GM21423 (cell line): Measurements from ENCODE around the gene PPP2R1B.
"Not testable (repeated sequence)": the region's sequence is repeated elsewhere in the genome, so short reads cannot be mapped to it uniquely, and the experiment has no call there.

Source experiments
- ATAC-seq: cut with Tn5 transposase; IDR thresholded peaks from one replicate; pipeline ENCODE4 v1.9.1; 2021; ENCODE audit warnings: mild to moderate bottlenecking, moderate library complexity; ENCODE audit not compliant: unreplicated experiment

The PPP2R1B gene

DNA sequence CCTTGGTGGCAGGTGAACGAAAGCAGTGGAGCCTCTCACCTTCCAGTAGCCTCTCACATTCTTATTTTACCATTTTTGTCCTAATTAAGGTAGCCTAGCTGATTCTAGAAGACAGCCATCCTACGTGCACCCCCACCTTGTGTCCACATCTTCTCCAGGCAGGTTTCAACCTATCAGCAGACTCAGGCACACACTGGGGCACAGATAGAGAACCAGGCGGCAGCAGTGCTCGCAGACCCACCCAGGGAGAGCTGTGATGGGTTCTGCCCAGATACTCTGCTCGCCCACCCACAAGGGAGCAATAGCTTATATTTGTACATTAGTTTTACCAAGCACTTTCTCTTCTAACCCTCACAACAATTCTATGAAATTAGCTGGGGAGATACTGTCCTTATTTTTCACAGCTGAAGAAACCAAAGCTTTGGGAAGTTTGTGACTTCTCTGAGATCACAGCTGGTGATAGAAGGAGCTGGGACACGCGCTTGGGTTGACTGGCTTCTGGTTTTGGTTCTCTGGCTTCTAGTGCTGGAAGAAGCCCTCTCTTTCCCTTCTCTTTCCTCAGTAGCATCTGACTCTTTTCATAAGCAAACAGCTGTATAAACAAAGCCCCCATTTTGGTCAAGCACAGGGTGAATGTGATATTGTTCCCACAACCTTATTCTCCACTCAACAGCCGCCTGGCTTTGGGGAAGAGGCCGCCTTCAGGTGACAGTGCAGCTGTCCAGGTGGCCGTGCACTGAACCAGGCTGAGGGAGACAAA, 36.9 kb downstream of the PPP2R1B start:
- ATAC-seq = no peak

DNA sequence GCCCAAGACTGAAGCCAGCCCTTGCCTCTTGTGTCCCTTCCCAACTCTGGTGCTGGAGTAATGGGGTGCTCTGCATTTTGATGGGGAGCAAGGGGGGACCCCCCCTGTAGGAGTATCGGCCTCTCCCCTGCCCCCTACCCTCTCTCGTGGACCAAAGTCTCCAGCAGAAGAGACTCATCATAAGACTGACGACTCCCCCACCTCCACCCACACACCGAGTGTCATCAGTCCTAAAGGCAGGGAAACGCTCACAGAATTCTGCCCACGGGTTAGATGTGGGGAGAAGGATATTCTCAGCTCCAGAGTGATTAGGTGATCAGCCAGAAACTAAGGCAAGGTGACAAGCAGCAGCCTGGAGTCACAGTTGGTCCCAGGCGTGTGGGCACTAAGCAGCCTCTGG, 38.8 kb downstream of the PPP2R1B start:
- no peak for ATAC-seq

DNA sequence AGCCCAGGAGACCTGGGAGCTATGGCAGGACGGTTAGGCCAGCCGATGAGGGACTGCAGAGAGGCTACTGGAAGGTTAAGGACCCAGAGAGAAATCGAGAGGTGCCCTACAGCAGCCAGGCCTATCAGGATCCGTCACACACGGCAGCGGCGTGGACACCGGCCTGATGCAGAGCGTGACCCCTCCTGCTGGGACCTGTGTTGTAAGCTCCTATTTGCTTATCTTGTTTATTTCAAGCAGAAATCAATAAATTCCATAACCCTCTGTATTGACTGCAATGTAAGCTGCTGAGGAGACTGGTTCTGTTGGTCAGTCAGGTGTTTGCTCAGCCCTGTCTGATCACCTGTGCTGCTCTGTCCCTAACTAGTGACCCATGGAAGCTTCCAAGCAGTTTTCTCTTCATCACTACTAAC, 39.9 kb downstream of the PPP2R1B start:
- ATAC-seq = no peak

DNA sequence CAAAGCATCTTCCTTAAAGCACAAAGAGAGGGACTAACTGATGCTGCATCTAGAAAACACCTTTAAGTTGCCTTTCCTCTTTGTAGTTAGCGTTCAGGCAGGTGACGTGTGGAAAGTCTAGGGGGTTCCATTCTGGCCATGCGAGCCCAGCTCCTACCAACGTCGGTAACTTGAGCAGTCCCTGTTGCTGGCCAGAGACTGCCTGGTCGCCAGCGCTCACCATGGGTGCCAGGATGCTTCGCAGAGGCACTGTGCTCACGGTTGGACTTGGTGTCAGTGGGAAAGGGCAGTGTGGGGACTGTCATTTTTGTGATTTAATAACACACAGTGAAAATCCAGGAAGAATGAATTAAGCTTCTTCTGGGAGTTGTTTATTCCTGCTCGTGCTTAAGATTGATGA, 40.6 kb downstream of the PPP2R1B start:
- ATAC-seq = no peak

DNA sequence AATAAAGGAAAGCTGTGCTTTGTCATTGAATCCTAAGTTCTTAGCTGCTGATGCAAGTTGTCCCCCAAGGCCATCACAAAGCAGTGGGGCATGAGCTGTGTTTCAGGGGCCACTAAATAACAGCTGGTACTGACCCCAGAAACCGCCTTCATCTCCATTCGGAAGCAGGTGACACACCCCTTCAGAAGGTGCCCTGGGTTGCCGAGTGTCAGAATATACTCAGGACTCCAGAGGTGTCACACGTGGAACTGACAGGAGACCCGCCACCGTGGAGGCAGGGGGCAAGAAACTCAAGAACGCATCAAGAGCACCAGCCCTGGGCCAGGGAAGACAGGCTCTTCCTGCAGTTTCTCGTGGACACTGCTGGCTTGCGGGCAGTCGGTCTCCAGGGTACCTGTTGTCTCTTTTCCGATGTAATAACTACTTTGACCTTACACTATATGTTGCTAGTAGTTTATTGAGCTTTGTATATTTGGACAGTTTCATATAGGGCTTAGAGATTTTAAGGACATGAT, 41.5 kb downstream of the PPP2R1B start:
- ATAC-seq = no peak

GRCh38 chr11:111723595-111723994, 42.6 kb downstream of the PPP2R1B start:
- no peak for ATAC-seq

- no peak for ATAC-seq
Observed at GRCh38 chr11:111722501-111722900, 43.7 kb downstream of the PPP2R1B start.

- ATAC-seq = no peak
Observed at GRCh38 chr11:111720801-111721494, 45.2 kb downstream of the PPP2R1B start.

DNA sequence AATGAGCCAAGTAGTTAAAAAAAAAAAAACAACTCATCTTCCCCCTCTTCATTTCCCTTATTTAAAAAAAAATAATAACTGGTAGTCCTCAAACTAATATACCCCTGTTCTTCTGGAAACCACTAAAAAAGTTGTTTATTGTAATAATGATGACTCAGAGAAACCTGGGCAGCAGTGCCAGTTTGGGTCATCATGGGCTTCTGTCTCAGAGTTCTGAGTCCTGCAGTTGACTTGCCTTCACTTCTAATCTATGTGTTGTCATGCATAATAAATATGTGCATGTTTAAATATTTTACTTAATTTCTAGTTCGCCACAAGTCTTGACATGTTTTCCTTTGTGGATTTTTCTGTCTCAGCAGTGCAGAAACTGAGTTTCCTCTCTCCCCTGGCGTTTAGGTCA, 46.8 kb downstream of the PPP2R1B start:
- ATAC-seq = no peak

DNA sequence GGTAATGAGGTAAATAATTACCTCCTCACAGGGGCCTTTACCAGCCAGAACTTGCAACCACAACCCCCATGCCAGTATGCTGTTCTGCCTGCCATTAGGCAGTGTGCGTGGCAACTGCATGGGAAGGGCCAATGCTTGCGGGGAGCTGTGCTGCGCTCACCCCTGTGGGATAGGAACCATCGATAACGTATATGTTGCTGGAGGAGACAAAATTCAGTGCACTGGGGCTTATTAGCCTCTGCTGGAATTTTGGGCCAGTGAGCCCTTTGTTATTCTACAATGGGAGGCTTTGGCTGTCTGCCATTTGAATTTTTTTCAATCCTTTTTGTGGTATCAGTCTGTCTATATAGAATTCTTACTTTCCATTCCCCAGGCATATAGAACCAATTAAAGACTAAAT, 47.3 kb downstream of the PPP2R1B start:
- ATAC-seq = no peak

DNA sequence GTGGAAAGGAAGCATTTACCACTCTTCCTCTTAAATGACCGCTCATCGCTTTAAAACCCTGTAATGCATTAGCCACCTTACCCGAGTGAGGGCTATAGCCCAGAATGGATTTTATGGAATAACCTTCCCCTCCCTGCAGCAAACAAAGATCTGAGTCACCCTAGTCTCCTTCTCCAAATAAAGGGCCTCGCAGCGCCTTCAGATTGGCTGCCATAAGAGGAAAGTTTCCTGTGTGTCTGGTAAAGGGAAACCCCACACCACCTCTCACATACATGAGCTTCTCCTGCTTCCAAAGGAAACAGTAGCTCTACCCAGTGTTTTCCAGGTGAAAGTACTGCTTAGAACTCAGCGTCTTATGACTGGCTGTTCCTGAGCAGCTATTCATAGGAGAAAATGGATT, 47.8 kb downstream of the PPP2R1B start:
- ATAC-seq = no peak

DNA sequence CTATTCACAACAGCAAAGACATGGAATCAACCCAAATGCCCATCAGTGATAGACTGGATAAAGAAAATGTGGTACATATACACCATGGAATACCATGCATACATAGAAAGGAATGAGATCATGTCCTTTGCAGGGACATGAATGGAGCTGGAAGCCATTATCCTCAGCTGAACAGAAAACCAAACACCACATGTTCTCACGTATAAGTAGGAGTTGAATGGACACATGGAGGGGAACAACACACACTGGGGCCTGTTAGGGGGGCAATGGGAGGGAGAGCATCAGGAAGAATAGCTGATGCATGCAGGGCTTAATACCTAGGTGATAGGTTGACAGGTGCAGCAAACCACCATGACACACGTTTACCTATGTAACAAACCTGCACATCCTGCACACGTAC, 48.5 kb downstream of the PPP2R1B start:
- not testable (repeated sequence) for ATAC-seq

- ATAC-seq = no peak
Observed at GRCh38 chr11:111715142-111715816, 50.9 kb downstream of the PPP2R1B start.

GRCh38 chr11:111714522-111714921, 51.7 kb downstream of the PPP2R1B start:
- ATAC-seq = peak; percentile 65

DNA sequence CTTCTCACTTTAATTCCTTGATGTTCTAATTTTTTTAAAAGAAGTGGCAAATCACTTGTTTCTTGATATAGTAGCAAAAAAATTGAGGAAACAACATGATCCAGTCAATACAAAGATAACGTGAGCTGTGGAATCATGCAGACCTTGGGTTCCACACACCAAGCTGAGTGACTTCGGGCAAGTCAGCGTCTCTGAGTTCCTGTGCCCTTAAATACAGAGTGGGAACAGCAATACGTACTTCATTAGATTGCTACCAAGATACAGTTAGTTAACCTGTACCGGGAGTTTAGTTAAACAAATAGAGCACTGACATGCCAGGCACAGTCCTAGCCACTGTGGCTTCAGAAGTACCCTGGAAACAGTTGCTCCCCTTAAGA, 58.5 kb downstream of the PPP2R1B start:
- ATAC-seq = no peak

GRCh38 chr11:111707039-111707690, 59.0 kb downstream of the PPP2R1B start:
- ATAC-seq = no peak

DNA sequence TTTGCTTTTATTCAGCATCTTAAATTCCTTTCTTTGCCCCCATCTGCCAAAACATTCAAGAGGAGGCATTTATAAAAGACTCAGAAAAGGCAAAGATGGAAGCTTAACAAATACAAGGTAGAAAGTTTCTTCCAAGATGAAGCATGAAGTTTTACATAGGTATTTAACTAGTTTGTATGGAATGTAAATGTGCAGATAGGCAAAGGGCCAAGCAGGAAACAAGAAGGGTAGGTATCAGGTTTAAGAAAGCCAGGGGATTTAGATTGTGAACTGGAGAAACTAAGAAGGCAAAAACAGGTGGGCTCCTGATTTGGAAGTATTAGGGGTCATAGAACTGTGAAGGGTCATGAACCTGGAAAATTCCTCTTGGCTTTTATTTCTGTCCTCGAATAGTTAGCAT, 62.6 kb downstream of the PPP2R1B start:
- ATAC-seq = no peak

DNA sequence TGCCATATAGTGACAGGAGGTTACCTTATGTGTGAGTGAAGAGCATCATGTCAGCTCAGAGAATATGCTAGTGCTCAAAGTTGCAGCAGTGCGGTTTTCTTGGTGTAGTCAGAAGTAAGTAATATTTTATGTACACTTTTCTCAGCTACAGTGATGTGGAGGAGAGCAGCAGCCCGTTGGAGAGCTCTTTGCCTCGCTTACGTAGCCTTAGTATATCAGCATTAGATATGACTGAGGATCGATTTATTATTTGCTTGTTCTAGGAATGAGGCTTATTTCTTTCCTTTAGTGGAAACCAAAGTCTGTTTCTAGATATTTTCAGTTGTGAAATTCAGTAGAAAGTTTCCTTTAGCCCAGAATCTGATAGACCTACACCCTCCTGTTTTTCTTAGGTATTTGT, 63.6 kb downstream of the PPP2R1B start:
- no peak for ATAC-seq

DNA sequence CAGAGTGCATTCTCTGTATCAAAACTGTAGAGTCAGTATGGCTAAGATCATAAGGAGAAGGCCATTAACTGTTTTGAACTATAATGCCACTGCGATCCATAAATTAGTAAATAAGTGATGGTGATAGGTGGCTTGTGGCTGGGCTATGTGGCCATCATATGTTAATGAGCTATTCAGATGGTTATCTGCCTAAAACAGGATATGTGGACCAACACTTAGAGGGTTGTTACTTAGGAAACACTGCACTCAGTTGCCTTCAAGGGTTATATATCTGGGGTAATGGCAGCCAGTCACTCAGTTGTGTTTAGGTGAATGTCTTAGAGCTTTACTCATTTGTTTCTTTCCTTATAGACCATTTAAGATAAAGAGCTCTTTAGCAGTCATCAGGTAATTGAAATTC, 66.0 kb downstream of the PPP2R1B start:
- no peak for ATAC-seq

GRCh38 chr11:111699579-111700156, 66.5 kb downstream of the PPP2R1B start:
- ATAC-seq = no peak
